Spleen (tissue), 11 donors: ENCODE results near the gene USP32. TPM values are rescaled to one million over a fixed set of nuclear protein-coding genes. Genes with fewer than 3 reads are reported as not detected.

Experiments
- DNase-seq: peaks from one replicate; pipeline ENCODE4 v3.0.0-alpha.2; 2020
- H3K27ac ChIP-seq, 8 donors: fragments of 200-600 bp; sonication (generic) in 7 of 8; 1 replicate in 4 of 8; 2 replicates in 4 of 8; pipeline versions ENCODE4 v1.5.0 to v1.8.0; 2016 to 2021; ENCODE audit warnings: inconsistent platforms in 4 of 8, mild to moderate bottlenecking in 4 of 8, moderate library complexity in 1 of 8
- H3K27me3 ChIP-seq, 7 donors: fragments of 200-600 bp; sonication (generic) in 6 of 7; replicated peaks in 1 of 7; 1 replicate in 4 of 7; 2 replicates in 3 of 7; pipeline versions ENCODE4 v1.5.0 to v1.8.0; 2016 to 2021; ENCODE audit warnings: inconsistent platforms in 3 of 7, mild to moderate bottlenecking in 1 of 7
- H3K36me3 ChIP-seq, 6 donors: fragments of 200-600 bp; sonication (generic) in 5 of 6; 1 replicate in 4 of 6; 2 replicates in 2 of 6; pipeline versions ENCODE4 v1.5.0 to v1.8.0; 2016 to 2021; ENCODE audit warnings: inconsistent platforms in 2 of 6
- H3K4me1 ChIP-seq, 6 donors: fragments of 200-600 bp; sonication (generic) in 5 of 6; 1 replicate in 3 of 6; 2 replicates in 3 of 6; pipeline versions ENCODE4 v1.5.0 to v1.8.0; 2016 to 2021; ENCODE audit warnings: inconsistent platforms in 3 of 6
- H3K4me3 ChIP-seq, 8 donors: fragments of 200-600 bp; sonication (generic) in 7 of 8; 1 replicate in 4 of 8; 2 replicates in 4 of 8; pipeline versions ENCODE4 v1.5.0 to v1.8.0; 2016 to 2021; ENCODE audit warnings: inconsistent platforms in 4 of 8, mild to moderate bottlenecking in 4 of 8, moderate library complexity in 2 of 8
- H3K9me3 ChIP-seq, 8 donors: fragments of 200-600 bp; sonication (generic) in 7 of 8; 1 replicate in 4 of 8; 2 replicates in 4 of 8; pipeline versions ENCODE4 v1.5.0 to v1.8.0; 2016 to 2021; ENCODE audit warnings: inconsistent platforms in 4 of 8
- CTCF ChIP-seq, 11 experiments: fragments of 200-600 bp in 7 of 11; fragments of 450-650 bp in 4 of 11; sonication (generic) in 4 of 11; IDR thresholded peaks in 8 of 11; conservative IDR thresholded peaks in 3 of 11; 1 replicate in 7 of 11; 2 replicates in 4 of 11; pipeline versions ENCODE4 v1.4.0 to v1.8.0; 2016 to 2021; ENCODE audit warnings: antibody characterized with exemption in 11 of 11, inconsistent platforms in 4 of 11, mild to moderate bottlenecking in 1 of 11
- POLR2A ChIP-seq, 3 donors: fragments of 450-650 bp; IDR thresholded peaks; one replicate each; pipeline ENCODE4 v1.5.1; 2017; ENCODE audit warnings: antibody characterized with exemption in 3 of 3, mild to moderate bottlenecking in 1 of 3
- POLR2AphosphoS5 ChIP-seq, 3 donors: sonication (generic); formaldehyde crosslinking; IDR thresholded peaks; one replicate each; pipeline ENCODE4 v1.5.1; 2017; ENCODE audit warnings: antibody characterized with exemption in 3 of 3
- WGBS, 5 donors: extraction: QIAGEN DNeasy Blood & Tissue Kit in 3 of 5; methylation state at CpG; one replicate each; pipeline versions ENCODE4 v1.1.5 to v1.1.7; 2013 to 2018; 5-methylcytosine and 5-hydroxymethylcytosine counted together
- intact Hi-C: fragments of 100-400 bp; cut with DNase I; formaldehyde crosslinking; loops from one replicate; pipeline ENCODE4 v1.15.0; 2023; ENCODE audit warnings: low total_unique reads
- polyA plus RNA-seq, 3 donors: library from polyadenylated mRNA; stranded (reverse); fragments of 200-250 nt; gene quantifications; one replicate each; pipeline ENCODE4 v1.2.1, GENCODE V29; 2013
- total RNA-seq, 7 donors: library from RNA; depleted of rRNA in 3 of 7; stranded (reverse); fragments of >200 nt in 3 of 7; fragmentation: NEBNext Ultra II Directional in 4 of 7; extraction: Animal tissue kit (Norgen Biotek cat#: 25700) in 4 of 7; gene quantifications; one replicate each; pipeline versions ENCODE4 v1.1.0 to v1.2.1, GENCODE V29; 2016 to 2021
- donor health status: healthy with polysubstance abuse.
- donor health status: DM: no; HTN: no; CAD: no; lungs with moderate emphysema.
- donor health status: DM: no; HTN: no; CAD: no.
- donor health status: Bipolar disorder and iron deficiency.
- donor health status: healthy.
- donor health status: DM: no; HTN: no; CAD: no.
- donor health status: DM: yes; HTN: yes; CAD: no.

The USP32 gene
- total and polyA plus RNA-seq, 10 donors, result 7.3 to 115 (median 79.8) TPM

- Histone ChIP-seq H3K27ac (no peak overlapping the region), H3K9me3 (no peaks in the 10 kb centered on the region), H3K36me3 (no peaks in the 10 kb centered on the region), H3K27me3 (peaks cover 0 to 16% (median 0%) of the 10 kb centered on the region in 7 donors), H3K4me1 (peaks cover 0 to 61% (median 23%) of the 10 kb centered on the region in 6 donors), H3K4me3 (no peak overlapping the region)
- TF ChIP-seq POLR2AphosphoS5 (IDR thresholded peaks at IDR 0.05) (no peak), POLR2A (IDR thresholded peaks at IDR 0.05) (no peak), CTCF (IDR thresholded peaks at IDR 0.05 in 8 of 11, conservative IDR thresholded peaks at IDR 0.05 in 3 of 11) (no peak)
- WGBS, 5 donors, result 62 to 75% (median 66%) methylated on average over 5 of the region's 5 CpGs
- intact Hi-C loops, result no loop called here
- DNase-seq, result no peak
These were observed 226.7 kb downstream of the USP32 start for GRCh38 chr17:60165223-60165622.

- Histone ChIP-seq H3K9me3 (no peaks in the 10 kb centered on the region), H3K27me3 (peaks cover 0 to 22% (median 0%) of the 10 kb centered on the region in 7 donors), H3K36me3 (peaks cover 0 to 4% (median 0%) of the 10 kb centered on the region in 6 donors), H3K27ac (no peak overlapping the region), H3K4me3 (no peak overlapping the region), H3K4me1 (peaks cover 0 to 56% (median 19%) of the 10 kb centered on the region in 6 donors)
- no peak for DNase-seq
- no peak for TF ChIP-seq CTCF (IDR thresholded peaks at IDR 0.05 in 8 of 11, conservative IDR thresholded peaks at IDR 0.05 in 3 of 11)
- TF ChIP-seq POLR2AphosphoS5 (IDR thresholded peaks at IDR 0.05), result no peak
- no peak for TF ChIP-seq POLR2A (IDR thresholded peaks at IDR 0.05)
- intact Hi-C loops, result no loop called here
- WGBS, 5 donors, result 85 to 90% (median 90%) methylated on average over 5 of the region's 5 CpGs
These were observed 227.2 kb downstream of the USP32 start for GRCh38 chr17:60164697-60165096.

- 77 to 82% (median 78%) methylated on average over 6 of the region's 6 CpGs for WGBS, 5 donors
- peak overlapping the region in 1 of 8 donors; percentile 70 for H3K27ac ChIP-seq
These were observed 227.8 kb downstream of the USP32 start for GRCh38 chr17:60164164-60164563.

More at GRCh38 chr17:60164164-60164563, 227.8 kb downstream of the USP32 start:
- Histone ChIP-seq H3K9me3 (no peaks in the 10 kb centered on the region), H3K27me3 (peaks cover 0 to 27% (median 0%) of the 10 kb centered on the region in 7 donors), H3K36me3 (peaks cover 0 to 9% (median 0%) of the 10 kb centered on the region in 6 donors), H3K4me1 (peaks cover 0 to 50% (median 19%) of the 10 kb centered on the region in 6 donors), H3K4me3 (no peak overlapping the region)
- intact Hi-C loops, result no loop called here
- TF ChIP-seq CTCF (IDR thresholded peaks at IDR 0.05 in 8 of 11, conservative IDR thresholded peaks at IDR 0.05 in 3 of 11) (no peak), POLR2AphosphoS5 (IDR thresholded peaks at IDR 0.05) (no peak), POLR2A (IDR thresholded peaks at IDR 0.05) (no peak)
- no peak for DNase-seq
